A549 treated with dexamethasone at 1 μM for 4 hours (cell line): Measurements from ENCODE around the gene OR2H2. TPM values are rescaled to one million over a fixed set of nuclear protein-coding genes. Genes with fewer than 3 reads are reported as not detected.

ENCODE experiments used
- total RNA-seq: library from RNA; stranded (reverse); fragments of 200-300 nt; extraction: Qiagen RNA extraction; gene quantifications from 5 replicates; pipeline ENCODE4 v1.2.3, GENCODE V29; 2022

Gene OR2H2
- not detected in 5 replicates for total RNA-seq

GRCh38 chr6:29584821-29585220 is at the start of gene OR2H2:
Gene OR2H2 (plus strand): TSS chr6:29585121. CDS start chr6:29587945, 2,824 bp downstream.

GRCh38 chr6:29559524-29560287 is 25.2 kb upstream of the OR2H2 start, which contains the start of gene UBD:
Gene UBD (minus strand): TSS chr6:29559732. CDS start chr6:29559701, 31 bp downstream.

GRCh38 chr6:29632789-29633533 is 48.0 kb downstream of the OR2H2 start, which contains the start of gene GABBR1:
Gene GABBR1 (minus strand): TSS chr6:29633183. CDS start chr6:29632385, 798 bp downstream.

Other genes with a start within 250 kb of the OR2H2 start
- not detected in 5 replicates for gene OR5V1, start 216.3 kb upstream of the OR2H2 start, total RNA-seq
- not detected in 5 replicates for gene OR12D3, start 209.8 kb upstream of the OR2H2 start, total RNA-seq
- not detected in 5 replicates for gene OR12D2, start 189.5 kb upstream of the OR2H2 start, total RNA-seq
- not detected in 5 replicates for gene OR12D1, start 170.2 kb upstream of the OR2H2 start, total RNA-seq
- not detected in 5 replicates for gene OR10C1, start 145.8 kb upstream of the OR2H2 start, total RNA-seq
- not detected in 5 replicates for gene OR11A1, start 128.1 kb upstream of the OR2H2 start, total RNA-seq
- not detected in 5 replicates for gene OR2H1, start 128.0 kb upstream of the OR2H2 start, total RNA-seq
- not detected in 5 replicates for gene MAS1L, start 97.2 kb upstream of the OR2H2 start, total RNA-seq
- gene UBD, start 25.4 kb upstream of the OR2H2 start, total RNA-seq, result 0.27 to 0.65 TPM (median 0.61 TPM) in 5 replicates
- gene GABBR1, start 48.1 kb downstream of the OR2H2 start, total RNA-seq, result 2.4 to 5.9 TPM (median 4.3 TPM) in 5 replicates
- not detected in 5 replicates for gene MOG, start 72.0 kb downstream of the OR2H2 start, total RNA-seq
- gene ZFP57, start 96.0 kb downstream of the OR2H2 start, total RNA-seq, result not detected in 5 replicates
- gene HLA-F, start 138.3 kb downstream of the OR2H2 start, total RNA-seq, result 3.3 to 4.0 TPM (median 3.8 TPM) in 5 replicates
- gene HLA-G, start 242.7 kb downstream of the OR2H2 start, total RNA-seq, result not detected in 5 replicates